NCI-H187 (cell line): ENCODE data around the gene IL17A.
"Not testable (repeated sequence)": the region's sequence is repeated elsewhere in the genome, so short reads cannot be mapped to it uniquely, and the experiment has no call there.

Source experiments
- DNase-seq, 2 experiments: peaks; one replicate each; lab custom pipeline; 2025; lab: John Stamatoyannopoulos, UW

IL17A gene

DNA sequence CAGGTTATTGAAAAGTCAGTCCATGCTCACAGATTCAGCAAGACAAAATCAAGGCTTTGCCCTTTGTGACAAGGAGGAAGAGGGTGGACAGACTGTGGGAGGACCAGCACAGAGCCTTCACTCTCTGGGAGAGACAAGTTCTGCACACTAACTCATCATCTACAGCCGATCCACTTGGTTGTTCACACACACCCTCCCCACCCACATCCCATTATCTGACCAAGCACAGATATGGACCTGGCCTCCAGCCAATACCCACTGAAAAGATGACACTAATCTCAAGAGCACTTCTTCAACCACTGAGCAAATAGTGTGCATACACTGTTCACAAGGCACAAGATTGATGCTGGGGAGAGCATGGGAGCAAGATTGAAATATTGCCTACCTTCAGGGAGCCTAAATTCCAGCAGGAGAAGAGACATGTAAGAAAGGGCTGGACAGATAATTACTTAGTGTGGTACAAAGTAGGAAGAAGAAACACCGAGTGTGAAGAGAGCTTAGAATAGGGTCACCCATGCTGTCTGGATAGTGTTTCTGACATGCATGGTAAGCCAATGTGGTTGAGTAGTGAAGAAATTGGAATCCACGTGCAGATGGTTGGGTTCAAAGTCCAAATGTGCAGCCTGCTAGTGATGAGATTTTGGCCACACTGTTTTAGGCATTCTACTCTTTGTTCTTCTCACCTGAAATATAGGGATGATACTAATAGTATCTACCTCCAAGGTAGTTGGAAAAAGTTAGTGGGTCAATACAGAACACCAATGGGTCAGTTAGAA lies 21.7 kb upstream of the IL17A start:
- no peak for DNase-seq

- DNase-seq: no peak
Observed at GRCh38 chr6:52167267-52167666, 18.9 kb upstream of the IL17A start.

DNA sequence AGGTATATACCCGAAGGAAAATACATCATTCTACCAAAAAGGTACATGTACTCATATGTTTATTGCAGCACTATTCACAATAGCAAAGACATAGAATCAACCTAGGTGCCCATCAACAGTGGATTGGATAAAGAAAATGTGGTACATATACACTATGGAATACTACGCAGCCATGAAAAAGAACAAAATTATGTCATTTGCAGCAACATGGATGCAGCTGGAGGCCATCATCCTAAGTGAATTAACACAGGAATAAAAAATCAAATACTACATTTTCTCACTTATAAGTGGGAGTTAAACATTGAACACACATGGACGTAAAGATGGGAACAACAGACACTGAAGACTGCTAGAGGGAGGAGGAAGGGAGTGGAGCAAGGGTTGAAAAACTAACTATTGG lies 17.8 kb upstream of the IL17A start:
- not testable (repeated sequence) for DNase-seq

DNA sequence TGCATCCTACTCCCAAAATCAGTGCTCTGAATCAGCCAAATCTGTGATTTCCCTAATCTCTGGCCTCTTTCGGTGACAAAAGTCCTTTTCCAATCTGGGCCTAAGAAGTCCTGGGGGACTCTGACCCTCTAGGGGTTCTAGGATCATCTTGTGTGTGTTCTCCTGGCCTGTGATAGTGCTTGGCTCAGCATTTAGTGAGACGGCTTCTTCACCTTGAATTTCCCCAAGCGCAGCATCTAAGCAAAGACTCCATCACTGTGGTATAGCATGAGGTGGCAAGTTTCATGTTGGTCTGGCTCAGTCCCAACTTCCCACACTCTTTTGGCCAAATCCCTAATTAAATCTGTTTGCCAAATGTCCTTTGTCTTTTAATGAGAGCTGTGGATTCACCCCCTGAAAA lies 12.1 kb upstream of the IL17A start:
- DNase-seq: no peak

- DNase-seq: peak; percentile 55 to 78
Observed at GRCh38 chr6:52176550-52176949, 9.6 kb upstream of the IL17A start.

GRCh38 chr6:52177961-52178360 lies 8.2 kb upstream of the IL17A start:
- no peak for DNase-seq

DNA sequence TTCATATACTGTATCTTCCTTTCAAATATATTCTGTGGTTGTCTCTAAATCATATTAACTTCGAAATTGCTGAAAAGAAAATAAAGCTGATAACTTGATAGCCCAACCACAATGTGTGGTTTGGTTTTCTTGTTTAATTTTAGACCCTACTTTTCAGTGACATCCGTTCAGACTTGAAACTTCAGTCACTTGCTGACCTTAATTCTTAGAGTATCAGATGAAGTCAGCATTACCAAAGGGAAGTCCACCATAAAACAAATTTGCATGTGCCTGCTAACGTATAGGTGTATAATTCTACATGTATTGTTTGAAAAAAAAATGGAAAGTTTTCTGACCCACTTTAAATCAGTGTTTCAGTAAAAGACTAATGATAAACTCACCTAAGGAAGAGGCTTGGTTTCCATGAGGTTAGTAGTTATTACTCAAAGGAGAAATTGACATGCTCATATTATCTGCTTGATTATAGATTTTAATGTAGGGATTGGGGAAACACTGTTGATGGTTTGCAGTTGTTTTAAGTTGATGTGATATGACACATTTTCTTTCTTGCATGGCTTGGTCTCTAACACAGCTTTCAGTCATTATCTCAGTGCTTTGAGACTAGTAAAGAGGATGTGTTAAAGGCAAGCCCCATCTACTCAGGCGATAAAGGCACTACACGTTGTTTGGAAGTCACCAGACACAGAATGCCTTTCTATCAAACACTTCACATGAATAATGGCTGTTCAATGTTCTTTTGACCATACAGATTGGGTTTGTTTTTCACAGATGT lies 5.2 kb upstream of the IL17A start:
- DNase-seq: no peak

DNA sequence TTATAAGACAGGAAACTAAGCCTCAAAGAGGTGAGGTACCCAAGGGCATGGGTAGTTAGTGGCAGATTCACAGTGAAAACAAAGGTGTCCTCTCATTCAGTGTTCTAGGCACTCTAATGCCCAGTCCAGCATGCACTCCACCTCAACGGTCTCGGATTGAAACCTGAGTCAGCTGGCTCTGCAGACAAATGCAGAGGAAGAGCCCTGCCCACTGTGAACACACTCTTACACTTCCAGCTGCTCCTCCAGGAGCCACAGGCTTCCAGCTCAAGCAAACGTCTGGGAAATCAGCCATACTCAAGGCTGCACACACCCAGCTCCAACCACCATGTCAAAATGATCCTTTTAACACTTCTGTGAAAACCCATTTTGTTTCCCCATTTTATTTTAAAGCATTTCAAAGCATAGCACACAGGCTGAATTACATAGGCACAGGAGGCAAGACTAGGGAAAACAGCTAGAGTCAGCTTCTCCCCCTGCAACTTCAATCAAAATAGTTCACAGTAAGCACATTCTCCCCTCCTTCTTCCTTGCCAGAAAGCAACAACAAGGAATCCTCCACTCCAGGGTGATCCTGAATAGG lies 3.0 kb upstream of the IL17A start:
- no peak for DNase-seq

GRCh38 chr6:52186480-52186879 lies 305 bp downstream of the IL17A start:
- DNase-seq: no peak

GRCh38 chr6:52187098-52187497 lies 923 bp downstream of the IL17A start:
- DNase-seq: no peak

DNA sequence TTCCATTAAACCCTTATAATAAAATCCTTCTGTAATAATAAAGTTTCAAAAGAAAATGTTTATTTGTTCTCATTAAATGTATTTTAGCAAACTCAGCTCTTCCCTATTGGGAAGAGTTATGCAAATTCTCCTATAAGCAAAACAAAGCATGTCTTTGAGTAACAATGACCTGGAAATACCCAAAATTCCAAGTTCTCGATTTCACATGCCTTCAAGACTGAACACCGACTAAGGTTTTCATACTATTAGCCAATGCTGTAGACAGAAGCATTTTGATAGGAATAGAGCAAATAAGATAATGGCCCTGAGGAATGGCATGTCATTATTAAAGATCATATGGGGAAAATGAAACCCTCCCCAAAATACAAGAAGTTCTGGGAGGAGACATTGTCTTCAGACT lies 3.8 kb downstream of the IL17A start:
- DNase-seq: no peak

DNA sequence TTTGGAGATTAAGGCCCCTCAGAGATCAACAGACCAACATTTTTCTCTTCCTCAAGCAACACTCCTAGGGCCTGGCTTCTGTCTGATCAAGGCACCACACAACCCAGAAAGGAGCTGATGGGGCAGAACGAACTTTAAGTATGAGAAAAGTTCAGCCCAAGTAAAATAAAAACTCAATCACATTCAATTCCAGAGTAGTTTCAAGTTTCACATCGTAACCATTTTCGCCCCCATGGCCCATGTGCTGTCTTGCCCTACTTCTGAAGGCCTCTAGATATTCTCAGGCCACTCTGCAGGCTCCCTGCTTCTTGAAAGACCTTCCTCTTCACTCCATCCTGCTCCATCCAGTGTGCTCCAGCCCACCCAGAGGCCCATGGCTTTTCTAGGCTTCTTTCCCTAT lies 4.2 kb downstream of the IL17A start:
- DNase-seq: no peak

DNA sequence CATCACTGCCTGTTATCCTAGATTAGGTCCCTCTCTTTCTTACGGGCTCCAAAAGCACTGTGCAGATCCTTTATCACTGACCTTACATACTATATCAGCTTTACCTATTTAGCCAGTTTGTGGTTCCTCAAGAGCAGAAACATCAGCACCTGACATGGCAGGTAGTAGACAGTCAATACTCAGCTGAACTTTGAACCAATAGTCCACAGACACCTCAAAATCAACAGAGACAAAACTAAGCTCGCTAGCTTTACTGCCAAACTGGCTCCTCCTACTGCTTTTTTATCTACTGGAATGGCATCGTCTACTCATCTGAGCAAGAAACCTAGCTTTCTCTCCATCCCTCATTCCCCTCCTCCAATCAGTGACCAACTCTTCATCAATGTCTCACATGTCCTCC lies 5.6 kb downstream of the IL17A start:
- no peak for DNase-seq

- no peak for DNase-seq
Observed at GRCh38 chr6:52195886-52196285, 9.7 kb downstream of the IL17A start.

GRCh38 chr6:52200088-52200487 lies 13.9 kb downstream of the IL17A start:
- not testable (repeated sequence) for DNase-seq

- DNase-seq: no peak
Observed at GRCh38 chr6:52201046-52201445, 14.9 kb downstream of the IL17A start.

GRCh38 chr6:52201493-52201892 lies 15.3 kb downstream of the IL17A start:
- DNase-seq: no peak

DNA sequence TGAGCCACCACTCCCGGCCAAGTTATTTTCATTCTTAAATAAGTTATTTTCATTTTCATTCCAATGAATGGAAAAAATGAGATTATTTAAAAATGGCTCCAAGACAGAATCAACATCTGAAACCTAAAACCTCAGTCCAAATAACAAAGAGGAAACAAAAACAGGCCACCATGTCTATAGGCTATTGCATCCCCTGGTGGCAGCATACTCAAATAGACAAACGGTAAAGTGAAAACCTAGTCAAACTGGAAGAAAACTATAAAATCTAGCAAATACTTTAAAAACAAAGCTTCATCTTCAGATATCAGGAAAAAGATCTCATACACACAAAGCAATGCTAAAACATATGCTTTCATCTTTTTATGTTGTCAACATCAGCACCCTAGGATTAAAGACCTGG lies 20.9 kb downstream of the IL17A start:
- no peak for DNase-seq

GRCh38 chr6:52208612-52209011 lies 22.4 kb downstream of the IL17A start:
- DNase-seq: no peak

GRCh38 chr6:52209770-52210169 lies 23.6 kb downstream of the IL17A start:
- DNase-seq: no peak

- DNase-seq: no peak
Observed at GRCh38 chr6:52210227-52210626, 24.1 kb downstream of the IL17A start.

DNA sequence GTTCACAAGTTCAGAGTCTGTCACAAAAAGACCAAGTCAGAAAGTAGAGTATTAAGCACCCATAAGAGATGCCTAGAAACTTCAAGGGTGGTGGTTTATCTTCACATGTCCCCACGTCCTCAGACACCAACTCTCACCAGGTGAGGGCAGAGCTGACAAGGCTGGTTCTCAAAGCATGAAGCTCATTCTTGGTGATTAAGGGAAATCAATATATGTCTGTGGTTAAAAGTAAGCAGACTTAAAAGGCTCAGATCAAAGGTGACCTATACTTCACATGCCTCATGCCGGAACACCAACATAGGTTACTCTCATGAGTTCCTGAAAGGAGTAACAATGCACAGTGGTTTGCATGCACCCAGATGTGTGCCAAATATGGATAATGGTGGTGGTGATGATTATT lies 27.0 kb downstream of the IL17A start:
- DNase-seq: no peak

GRCh38 chr6:52215787-52216186 lies 29.6 kb downstream of the IL17A start:
- DNase-seq: no peak
